H9 (cell line): ENCODE results near the gene ATAT1. TPM values are rescaled to one million over a fixed set of nuclear protein-coding genes. Genes with fewer than 3 reads are reported as not detected.

Source experiments
- DNase-seq: peaks from one replicate; pipeline ENCODE4 v3.0.0-alpha.2; 2017
- H2AFZ ChIP-seq: one replicate; pipeline ENCODE4 v1.6.1; 2013; ENCODE audit warnings: mild to moderate bottlenecking, low read length, control low read depth, moderate library complexity
- H2AK5ac ChIP-seq: 2 replicates; pipeline ENCODE4 v1.6.1; 2013; ENCODE audit warnings: low read length, control low read depth, mixed read lengths; ENCODE audit not compliant: insufficient read length
- H2BK120ac ChIP-seq: one replicate; pipeline ENCODE4 v1.6.1; 2013; ENCODE audit warnings: low read depth, mild to moderate bottlenecking, low read length, control low read depth, inconsistent platforms; ENCODE audit not compliant: poor library complexity, severe bottlenecking
- H2BK12ac ChIP-seq: 2 replicates; pipeline ENCODE4 v1.6.1; 2013; ENCODE audit warnings: low read length, control low read depth, mixed read lengths, low read depth; ENCODE audit not compliant: insufficient read length
- H2BK15ac ChIP-seq: 2 replicates; pipeline ENCODE4 v1.6.1; 2013; ENCODE audit warnings: low read depth, low read length, control low read depth
- H2BK20ac ChIP-seq: one replicate; pipeline ENCODE4 v1.6.1; 2013; ENCODE audit warnings: low read depth, mild to moderate bottlenecking, low read length, control low read depth, inconsistent platforms; ENCODE audit not compliant: poor library complexity, severe bottlenecking
- H2BK5ac ChIP-seq: 2 replicates; pipeline ENCODE4 v1.6.1; 2013; ENCODE audit warnings: low read length, control low read depth, mixed read lengths; ENCODE audit not compliant: insufficient read length
- H3K14ac ChIP-seq: 2 replicates; pipeline ENCODE4 v1.6.1; 2013; ENCODE audit warnings: low read length, control low read depth; ENCODE audit not compliant: insufficient read depth
- H3K18ac ChIP-seq: 2 replicates; pipeline ENCODE4 v1.6.1; 2013; ENCODE audit warnings: low read depth, mild to moderate bottlenecking, mixed read lengths, low read length, control low read depth; ENCODE audit not compliant: insufficient read length
- H3K23ac ChIP-seq: 2 replicates; pipeline ENCODE4 v1.6.1; 2013; ENCODE audit warnings: low read length, control low read depth, mixed read lengths, low read depth; ENCODE audit not compliant: insufficient read length
- H3K23me2 ChIP-seq: 2 replicates; pipeline ENCODE4 v1.6.1; 2013; ENCODE audit warnings: low read depth, mild to moderate bottlenecking, mixed read lengths, low read length, control low read depth; ENCODE audit not compliant: insufficient read length, poor library complexity, severe bottlenecking
- H3K27ac ChIP-seq: 2 replicates; pipeline ENCODE4 v1.5.1; 2013; ENCODE audit warnings: low read length, control low read depth, mixed read lengths, low read depth; ENCODE audit not compliant: insufficient read length
- H3K27me3 ChIP-seq: 2 replicates; pipeline ENCODE4 v1.6.1; 2013; ENCODE audit warnings: low read length, control low read depth, inconsistent platforms; ENCODE audit not compliant: insufficient read depth
- H3K4ac ChIP-seq: 2 replicates; pipeline ENCODE4 v1.6.1; 2013; ENCODE audit warnings: low read depth, mild to moderate bottlenecking, control low read depth, inconsistent platforms, low read length, moderate library complexity
- H3K4me1 ChIP-seq: 2 replicates; pipeline ENCODE4 v1.6.1; 2013; ENCODE audit warnings: low read length, control low read depth, inconsistent platforms; ENCODE audit not compliant: insufficient read depth
- H3K4me2 ChIP-seq: 2 replicates; pipeline ENCODE4 v1.6.1; 2013; ENCODE audit warnings: low read length, control low read depth, mixed read lengths; ENCODE audit not compliant: insufficient read length, insufficient read depth
- H3K56ac ChIP-seq: 2 replicates; pipeline ENCODE4 v1.6.1; 2013; ENCODE audit warnings: low read depth, mild to moderate bottlenecking, mixed read lengths, low read length, control low read depth; ENCODE audit not compliant: insufficient read length
- H3K79me1 ChIP-seq: 2 replicates; pipeline ENCODE4 v1.6.1; 2013; ENCODE audit warnings: low read depth, mild to moderate bottlenecking, moderate library complexity, low read length, control low read depth, inconsistent platforms; ENCODE audit not compliant: insufficient read depth, poor library complexity, severe bottlenecking
- H3K79me2 ChIP-seq: 2 replicates; pipeline ENCODE4 v1.6.1; 2013; ENCODE audit warnings: low read length, control low read depth, inconsistent platforms; ENCODE audit not compliant: insufficient read depth
- H3K9ac ChIP-seq: 2 replicates; pipeline ENCODE4 v1.6.1; 2013; ENCODE audit warnings: low read length, control low read depth, mixed read lengths; ENCODE audit not compliant: insufficient read length; ENCODE audit errors: extremely low read depth
- H3K9me3 ChIP-seq: one replicate; pipeline ENCODE4 v1.6.1; 2013; ENCODE audit warnings: low read depth, low read length, inconsistent platforms; ENCODE audit not compliant: control insufficient read depth
- H3T11ph ChIP-seq: one replicate; pipeline ENCODE4 v1.6.1; 2013; ENCODE audit warnings: mild to moderate bottlenecking, low read length, control low read depth, inconsistent platforms
- H4K20me1 ChIP-seq: one replicate; pipeline ENCODE4 v1.6.1; 2013; ENCODE audit not compliant: control insufficient read depth, insufficient read length, insufficient read depth
- H4K5ac ChIP-seq: 2 replicates; pipeline ENCODE4 v1.6.1; 2013; ENCODE audit warnings: low read depth, mild to moderate bottlenecking, mixed read lengths, low read length, control low read depth; ENCODE audit not compliant: insufficient read length
- H4K8ac ChIP-seq: replicated peaks from 2 replicates; pipeline ENCODE4 v1.6.1; 2013; ENCODE audit warnings: low read length, control low read depth, mixed read lengths, low read depth; ENCODE audit not compliant: insufficient read length
- H4K91ac ChIP-seq: 2 replicates; pipeline ENCODE4 v1.6.1; 2013; ENCODE audit warnings: low read depth, mild to moderate bottlenecking, moderate library complexity, mixed read lengths, low read length, control low read depth; ENCODE audit not compliant: insufficient read length
- H3K27ac Mint-ChIP-seq, 3 experiments: 2 replicates in 2 of 3; 3 replicates in 1 of 3; pipeline ENCODE4 v1.8.0; 2020 to 2021; ENCODE audit warnings: mixed read lengths in 3 of 3, mild to moderate bottlenecking in 1 of 3, moderate library complexity in 1 of 3
- H3K27me3 Mint-ChIP-seq: 2 replicates; pipeline ENCODE4 v1.8.0; 2021; ENCODE audit warnings: low read depth, mild to moderate bottlenecking, moderate library complexity, mixed read lengths
- H3K36me3 Mint-ChIP-seq, 3 experiments: 2 replicates in 2 of 3; 3 replicates in 1 of 3; pipeline ENCODE4 v1.8.0; 2020 to 2021; ENCODE audit warnings: low read depth in 3 of 3, mixed read lengths in 3 of 3; ENCODE audit not compliant: insufficient read depth in 1 of 3
- H3K4me1 Mint-ChIP-seq, 2 experiments: 2 replicates each; pipeline ENCODE4 v1.8.0; 2020; ENCODE audit warnings: mixed read lengths in 2 of 2
- H3K4me3 Mint-ChIP-seq, 2 experiments: 2 replicates in 1 of 2; 3 replicates in 1 of 2; pipeline ENCODE4 v1.8.0; 2020 to 2021; ENCODE audit warnings: mild to moderate bottlenecking in 2 of 2, mixed read lengths in 2 of 2, moderate library complexity in 1 of 2
- H3K9me3 Mint-ChIP-seq, 2 experiments: 2 replicates in 1 of 2; 3 replicates in 1 of 2; pipeline ENCODE4 v1.8.0; 2020; ENCODE audit warnings: mild to moderate bottlenecking in 2 of 2, mixed read lengths in 2 of 2, moderate library complexity in 1 of 2
- WGBS: extraction: QIAGEN DNeasy Blood & Tissue Kit; methylation state at CpG from one replicate; pipeline ENCODE4 v1.1.7; 2013; ENCODE audit warnings: missing lambda C conversion rate, low lambda C conversion rate, mixed read lengths; ENCODE audit not compliant: insufficient read length; ENCODE audit errors: extremely low coverage; 5-methylcytosine and 5-hydroxymethylcytosine counted together
- total RNA-seq: library from RNA; stranded (reverse); gene quantifications from 2 replicates; pipeline ENCODE4 v1.2.1, GENCODE V29; 2021
- TF ChIP-seq, protein P1 (sequence below): fragments of 200-600 bp; sonication (generic); conservative IDR thresholded peaks from 3 replicates; pipeline ENCODE4 v1.8.0; 2021; ENCODE audit warnings: antibody characterized with exemption, mild to moderate bottlenecking

The ATAT1 gene
- total RNA-seq, 1 experiment from 2014 or later, result 20.1 TPM

DNA sequence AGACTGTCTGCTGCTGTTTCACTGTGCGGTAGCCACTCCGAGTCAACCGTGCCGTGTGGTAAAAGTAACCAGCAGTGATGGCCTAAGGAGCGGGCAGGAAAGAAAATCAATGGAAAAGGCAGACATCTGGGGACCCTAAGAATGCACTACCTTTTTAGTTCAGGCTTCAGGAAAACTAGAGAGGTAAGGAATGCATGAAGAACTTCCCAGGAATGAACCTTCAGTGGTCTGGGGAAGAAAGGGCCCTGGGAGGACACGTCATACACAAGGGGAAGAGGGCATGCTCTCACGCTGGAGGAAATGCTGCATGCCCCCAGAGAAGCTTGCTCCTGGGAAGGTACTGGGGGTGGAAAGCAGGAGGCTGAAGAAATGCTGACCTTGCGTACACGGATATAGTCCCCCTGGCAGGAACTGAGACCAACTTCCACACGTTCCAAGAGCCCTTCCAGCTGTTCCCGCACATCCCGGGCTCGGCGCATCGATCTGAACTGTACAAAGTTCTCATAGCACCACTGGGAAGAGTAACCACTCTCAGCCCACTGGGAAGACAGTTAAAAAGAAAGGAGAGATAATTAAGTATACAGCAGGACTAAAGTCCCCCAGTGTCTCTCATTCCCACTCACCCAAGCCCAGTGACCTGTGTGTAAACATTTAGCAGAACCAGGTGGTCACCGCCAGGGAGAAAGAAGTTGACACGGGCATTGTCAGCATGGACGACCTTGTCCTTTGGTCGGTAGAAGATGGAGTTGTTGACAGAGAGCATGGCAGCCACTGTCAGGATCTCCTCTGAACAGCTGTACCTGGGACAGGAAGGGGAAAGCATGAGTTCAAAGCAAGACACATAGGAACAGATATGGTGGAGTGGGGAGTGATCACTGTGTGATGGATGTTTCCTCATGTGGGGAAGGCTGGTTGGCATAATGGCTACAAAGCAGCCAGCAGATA, 28.4 kb downstream of the ATAT1 start:
- no peak overlapping the region for H4K8ac ChIP-seq
- H4K5ac ChIP-seq, result no peak overlapping the region
- H3K4me2 ChIP-seq, result no peak overlapping the region
- H3T11ph ChIP-seq, result no peak overlapping the region
- no peak overlapping the region for H2BK120ac ChIP-seq
- no peak overlapping the region for H2BK12ac ChIP-seq
- no peak overlapping the region for H4K91ac ChIP-seq
- Mint-ChIP-seq H3K36me3 (peaks cover 32 to 88% (median 72%) of the 10 kb centered on the region in 3 experiments; a peak in 6 of 7 replicates), H3K4me1 (no peaks in the 10 kb centered on the region), H3K27me3 (no peaks in the 10 kb centered on the region), H3K4me3 (no peak overlapping the region; a peak in 1 of 5 replicates), H3K9me3 (no peaks in the 10 kb centered on the region), H3K27ac (no peak overlapping the region; a peak in 1 of 7 replicates)
- no peak overlapping the region for H3K27ac ChIP-seq
- no peak for DNase-seq
- no peaks in the 10 kb centered on the region for H3K27me3 ChIP-seq
- no peak overlapping the region for H3K23ac ChIP-seq
- no peak overlapping the region for H2AK5ac ChIP-seq
- H4K20me1 ChIP-seq, result no peaks in the 10 kb centered on the region
- H2BK15ac ChIP-seq, result no peak overlapping the region
- no peaks in the 10 kb centered on the region for H3K4me1 ChIP-seq
- no peak overlapping the region for H3K56ac ChIP-seq
- no peaks in the 10 kb centered on the region for H3K23me2 ChIP-seq
- no CpG with 5 or more reads among the region's 19 CpGs for WGBS
- no peak overlapping the region for H3K9ac ChIP-seq
- TF ChIP-seq, protein P1, sequence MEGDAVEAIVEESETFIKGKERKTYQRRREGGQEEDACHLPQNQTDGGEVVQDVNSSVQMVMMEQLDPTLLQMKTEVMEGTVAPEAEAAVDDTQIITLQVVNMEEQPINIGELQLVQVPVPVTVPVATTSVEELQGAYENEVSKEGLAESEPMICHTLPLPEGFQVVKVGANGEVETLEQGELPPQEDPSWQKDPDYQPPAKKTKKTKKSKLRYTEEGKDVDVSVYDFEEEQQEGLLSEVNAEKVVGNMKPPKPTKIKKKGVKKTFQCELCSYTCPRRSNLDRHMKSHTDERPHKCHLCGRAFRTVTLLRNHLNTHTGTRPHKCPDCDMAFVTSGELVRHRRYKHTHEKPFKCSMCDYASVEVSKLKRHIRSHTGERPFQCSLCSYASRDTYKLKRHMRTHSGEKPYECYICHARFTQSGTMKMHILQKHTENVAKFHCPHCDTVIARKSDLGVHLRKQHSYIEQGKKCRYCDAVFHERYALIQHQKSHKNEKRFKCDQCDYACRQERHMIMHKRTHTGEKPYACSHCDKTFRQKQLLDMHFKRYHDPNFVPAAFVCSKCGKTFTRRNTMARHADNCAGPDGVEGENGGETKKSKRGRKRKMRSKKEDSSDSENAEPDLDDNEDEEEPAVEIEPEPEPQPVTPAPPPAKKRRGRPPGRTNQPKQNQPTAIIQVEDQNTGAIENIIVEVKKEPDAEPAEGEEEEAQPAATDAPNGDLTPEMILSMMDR, result no peak
- H3K14ac ChIP-seq, result no peak overlapping the region
- no peak overlapping the region for H3K18ac ChIP-seq
- H3K79me2 ChIP-seq, result no peaks in the 10 kb centered on the region
- H2BK20ac ChIP-seq, result no peak overlapping the region
- no peak overlapping the region for H2AFZ ChIP-seq
- no peaks in the 10 kb centered on the region for H3K79me1 ChIP-seq
- H3K9me3 ChIP-seq, result no peaks in the 10 kb centered on the region
- H2BK5ac ChIP-seq, result no peak overlapping the region
- H3K4ac ChIP-seq, result no peak overlapping the region
